SK-N-SH (cell line): ENCODE results near the gene JMJD6. TPM values are rescaled to one million over a fixed set of nuclear protein-coding genes. Genes with fewer than 3 reads are reported as not detected.

Source experiments
- CTCF ChIA-PET: fragments of 300-600, 350-600 bp; formaldehyde crosslinking; extraction: SDS; loops from one replicate; lab custom pipeline; 2021; lab: Yijun Ruan, JAX
- POLR2A ChIA-PET: fragments of 350-600 bp; sonication (Branson Sonifier 250); formaldehyde crosslinking; extraction: SDS; loops from one replicate; lab custom pipeline; 2020; ENCODE audit warnings: antibody characterized with exemption, inconsistent platforms; lab: Yijun Ruan, JAX
- DNase-seq: peaks from one replicate; pipeline ENCODE4 v3.0.0; 2012
- H2AFZ ChIP-seq: fragments of 200-600 bp; sonication (generic); 2 replicates; pipeline ENCODE4 v1.8.1; 2016; ENCODE audit warnings: antibody characterized with exemption, mild to moderate bottlenecking, low read depth
- H3F3A ChIP-seq: fragments of 200-600 bp; sonication (generic); replicated peaks from 2 replicates; pipeline ENCODE3; 2016; ENCODE audit warnings: antibody characterized with exemption, mild to moderate bottlenecking; ENCODE audit not compliant: insufficient read depth
- H3K27ac ChIP-seq, 2 experiments: fragments of 200-500 bp in 1 of 2; fragments of 200-600 bp in 1 of 2; sonication (Bioruptor generic) in 1 of 2; sonication (generic), shearing (Covaris generic) in 1 of 2; 2 replicates each; pipeline versions ENCODE4 v1.5.1 to v1.6.1; 2014 to 2016; ENCODE audit warnings: low read depth in 2 of 2, inconsistent platforms in 1 of 2, low read length in 1 of 2, mild to moderate bottlenecking in 1 of 2, mixed read lengths in 1 of 2
- H3K27me3 ChIP-seq: fragments of 200-600 bp; sonication (generic), shearing (Covaris generic); 2 replicates; pipeline ENCODE4 v1.6.1; 2016; ENCODE audit warnings: mixed run types; ENCODE audit not compliant: insufficient read depth
- H3K36me3 ChIP-seq, 2 experiments: fragments of 200-500 bp in 1 of 2; fragments of 200-600 bp in 1 of 2; sonication (Bioruptor generic) in 1 of 2; sonication (generic) in 1 of 2; replicated peaks in 1 of 2; 2 replicates each; pipeline versions ENCODE3 to v1.5.1; 2014 to 2016; ENCODE audit warnings: low read length in 1 of 2, mild to moderate bottlenecking in 1 of 2; ENCODE audit not compliant: insufficient read depth in 2 of 2, control insufficient read depth in 1 of 2
- H3K4me1 ChIP-seq, 2 experiments: fragments of 200-500 bp in 1 of 2; fragments of 200-600 bp in 1 of 2; sonication (Bioruptor generic) in 1 of 2; sonication (generic), shearing (Covaris generic) in 1 of 2; 2 replicates each; pipeline versions ENCODE4 v1.5.1 to v1.6.1; 2014 to 2016; ENCODE audit warnings: low read depth in 1 of 2, low read length in 1 of 2, mixed run types in 1 of 2; ENCODE audit not compliant: insufficient read depth in 2 of 2, control insufficient read depth in 1 of 2
- H3K4me2 ChIP-seq: fragments of 200-600 bp; sonication (generic), shearing (Covaris generic); 2 replicates; pipeline ENCODE4 v1.6.1; 2017; ENCODE audit warnings: mixed run types
- H3K4me3 ChIP-seq, 2 experiments: fragments of 200-500 bp in 1 of 2; fragments of 200-600 bp in 1 of 2; sonication (Bioruptor generic) in 1 of 2; sonication (generic), shearing (Covaris generic) in 1 of 2; 2 replicates each; pipeline versions ENCODE4 v1.5.1 to v1.8.1; 2014 to 2016; ENCODE audit warnings: low read depth in 2 of 2, inconsistent platforms in 1 of 2, low read length in 1 of 2, mild to moderate bottlenecking in 1 of 2, mixed read lengths in 1 of 2, moderate library complexity in 1 of 2
- H3K79me2 ChIP-seq: fragments of 200-600 bp; sonication (generic); 2 replicates; pipeline ENCODE4 v1.8.1; 2017; ENCODE audit warnings: mild to moderate bottlenecking; ENCODE audit not compliant: insufficient read depth
- H3K9ac ChIP-seq: fragments of 200-600 bp; sonication (generic); 2 replicates; pipeline ENCODE4 v1.6.1; 2017; ENCODE audit warnings: mixed run types
- H3K9me2 ChIP-seq: fragments of 200-600 bp; sonication (generic); 2 replicates; pipeline ENCODE4 v1.6.1; 2017; ENCODE audit warnings: mixed run types
- H3K9me3 ChIP-seq: fragments of 200-600 bp; sonication (generic); 2 replicates; pipeline ENCODE4 v1.6.1; 2017; ENCODE audit warnings: mixed run types, mild to moderate bottlenecking, moderate library complexity
- H4K20me1 ChIP-seq: fragments of 200-600 bp; sonication (generic); 2 replicates; pipeline ENCODE4 v1.6.1; 2017; ENCODE audit warnings: mild to moderate bottlenecking, mixed run types; ENCODE audit not compliant: insufficient read depth
- ELF1 ChIP-seq: IDR thresholded peaks from 2 replicates; pipeline ENCODE4 v1.4.0; 2012
- EZH2phosphoT487 ChIP-seq: fragments of 200-600 bp; sonication (generic); IDR thresholded peaks from 2 replicates; pipeline ENCODE4 v1.6.1; 2017; ENCODE audit warnings: low read depth, mixed run types, mild to moderate bottlenecking, antibody characterized with exemption, moderate library complexity, borderline replicate concordance
- FOSL2 ChIP-seq: IDR thresholded peaks from 2 replicates; pipeline ENCODE4 v1.4.0; 2012; ENCODE audit warnings: low read depth, mild to moderate bottlenecking, moderate library complexity, borderline replicate concordance
- FOXM1 ChIP-seq: IDR thresholded peaks from 2 replicates; pipeline ENCODE4 v1.4.0; 2012; ENCODE audit warnings: low read depth, mild to moderate bottlenecking
- GABPA ChIP-seq: IDR thresholded peaks from 2 replicates; pipeline ENCODE4 v1.4.0; 2012; ENCODE audit warnings: low read depth, mild to moderate bottlenecking
- MXI1 ChIP-seq: IDR thresholded peaks from 2 replicates; pipeline ENCODE4 v1.6.1; 2012; ENCODE audit warnings: mild to moderate bottlenecking, low read depth, low read length, improper control_type of control experiment
- POLR2AphosphoS5 ChIP-seq: IDR thresholded peaks from 2 replicates; pipeline ENCODE4 v1.6.1; 2012; ENCODE audit warnings: low read depth, low read length
- RAD21 ChIP-seq: IDR thresholded peaks from 2 replicates; pipeline ENCODE4 v1.6.1; 2012; ENCODE audit warnings: mild to moderate bottlenecking, low read length
- RCOR1 ChIP-seq: fragments of 150-350 bp; IDR thresholded peaks from 2 replicates; pipeline ENCODE4 v1.6.1; 2017; ENCODE audit warnings: antibody characterized with exemption, low read length
- REST ChIP-seq: IDR thresholded peaks from 2 replicates; pipeline ENCODE4 v1.6.1; 2012; ENCODE audit warnings: mild to moderate bottlenecking, low read depth, low read length, moderate library complexity
- RFX5 ChIP-seq: IDR thresholded peaks from 2 replicates; pipeline ENCODE4 v1.6.1; 2012; ENCODE audit warnings: mild to moderate bottlenecking, improper control_type of control experiment, low read length
- SIN3A ChIP-seq: IDR thresholded peaks from 2 replicates; pipeline ENCODE4 v1.6.1; 2012; ENCODE audit warnings: low read depth, mild to moderate bottlenecking, low read length, moderate library complexity, borderline replicate concordance
- SMC3 ChIP-seq: IDR thresholded peaks from 2 replicates; pipeline ENCODE4 v1.6.1; 2012; ENCODE audit warnings: low read depth, low read length, improper control_type of control experiment
- TAF1 ChIP-seq: IDR thresholded peaks from 2 replicates; pipeline ENCODE4 v1.6.1; 2012; ENCODE audit warnings: low read depth, mild to moderate bottlenecking, low read length, moderate library complexity, borderline replicate concordance
- TCF12 ChIP-seq: IDR thresholded peaks from 2 replicates; pipeline ENCODE4 v1.4.0; 2012
- TEAD4 ChIP-seq: IDR thresholded peaks from 2 replicates; pipeline ENCODE4 v1.4.0; 2012; ENCODE audit warnings: mild to moderate bottlenecking, borderline replicate concordance; ENCODE audit not compliant: insufficient read depth
- WGBS: methylation state at CpG from one replicate; pipeline ENCODE4 v1.1.6; 2017; ENCODE audit warnings: low lambda C conversion rate; 5-methylcytosine and 5-hydroxymethylcytosine counted together
- polyA plus RNA-seq, 3 experiments: library from polyadenylated mRNA; depleted of rRNA; stranded (reverse); fragments of >200 nt; gene quantifications; 2 replicates each; pipeline ENCODE4 v1.2.3, GENCODE V29; 2012
- TF ChIP-seq, protein P1 (sequence below): fragments of 200-600 bp; sonication (generic); IDR thresholded peaks from 2 replicates; pipeline ENCODE4 v1.6.1; 2017; ENCODE audit warnings: antibody characterized with exemption, mild to moderate bottlenecking, moderate library complexity
- TF ChIP-seq, protein P2 (sequence below): fragments of 150-350 bp; IDR thresholded peaks from 2 replicates; pipeline ENCODE4 v1.6.1; 2017; ENCODE audit warnings: antibody characterized with exemption, low read length, low read depth, borderline replicate concordance
- TF ChIP-seq, protein P3 (sequence below): IDR thresholded peaks from 2 replicates; pipeline ENCODE4; 2012

Gene JMJD6
- polyA plus RNA-seq, 1 of the 3 experiments (the other 2 are of a cell fraction): 23.3 TPM

DNA sequence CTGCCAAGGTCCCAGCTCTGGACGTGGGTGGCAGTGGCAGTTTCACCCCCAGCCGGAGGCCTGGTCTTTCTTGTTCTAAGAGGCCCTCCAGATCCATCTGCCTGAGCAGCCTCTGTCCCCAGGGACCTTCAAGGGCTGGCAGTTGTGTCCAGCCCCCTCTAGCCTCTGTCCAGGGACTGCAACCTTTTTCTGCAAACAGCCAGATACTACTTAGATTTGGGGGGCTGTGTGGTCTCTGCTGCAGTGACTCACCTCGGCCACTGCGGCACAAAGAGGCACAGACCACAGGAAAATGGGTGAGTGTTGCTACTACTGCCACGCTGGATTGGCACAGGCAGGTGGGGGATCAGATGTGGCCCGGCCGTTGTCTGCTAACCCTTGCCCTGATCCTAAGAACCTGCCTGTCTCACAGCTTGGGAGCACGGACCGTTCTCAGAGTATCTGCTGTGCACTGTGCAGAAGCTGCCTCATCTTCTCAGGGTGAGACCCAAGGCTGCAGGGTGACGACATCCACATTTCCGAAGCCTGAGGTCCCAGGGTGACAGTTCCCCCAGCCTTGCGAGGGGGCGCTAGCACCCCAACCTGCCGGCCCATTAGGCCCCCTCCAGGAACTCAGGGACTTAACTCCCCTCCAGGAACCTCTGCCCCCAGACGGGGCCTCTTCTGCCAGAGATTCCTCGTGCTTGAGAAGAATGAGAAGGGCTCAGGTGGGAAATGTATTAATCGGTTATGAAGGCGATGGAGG lies 43.2 kb downstream of the JMJD6 start:
- Histone ChIP-seq H3K9me3 (no peaks in the 10 kb centered on the region), H3K9me2 (no peaks in the 10 kb centered on the region), H3K4me3 (no peak overlapping the region), H3K9ac (no peak overlapping the region), H4K20me1 (peaks cover 7% of the 10 kb centered on the region), H3K79me2 (no peaks in the 10 kb centered on the region), H3K27ac (no peak overlapping the region), H3K27me3 (no peaks in the 10 kb centered on the region), H3K4me1 (peaks cover 0 to 34% of the 10 kb centered on the region in 2 experiments; a peak in 1 of 4 replicates), H3K4me2 (no peak overlapping the region), H2AFZ (no peak overlapping the region), H3K36me3 (peaks cover 18 to 40% of the 10 kb centered on the region in 2 experiments), H3F3A (peaks cover 4% of the 10 kb centered on the region)
- TF ChIP-seq TEAD4: no peak
- TF ChIP-seq TAF1: no peak
- TF ChIP-seq RAD21: 0 out of 2 replicates have a peak, but pooled peaks have one; percentile 19
- TF ChIP-seq POLR2AphosphoS5: no peak
- TF ChIP-seq, protein P1, sequence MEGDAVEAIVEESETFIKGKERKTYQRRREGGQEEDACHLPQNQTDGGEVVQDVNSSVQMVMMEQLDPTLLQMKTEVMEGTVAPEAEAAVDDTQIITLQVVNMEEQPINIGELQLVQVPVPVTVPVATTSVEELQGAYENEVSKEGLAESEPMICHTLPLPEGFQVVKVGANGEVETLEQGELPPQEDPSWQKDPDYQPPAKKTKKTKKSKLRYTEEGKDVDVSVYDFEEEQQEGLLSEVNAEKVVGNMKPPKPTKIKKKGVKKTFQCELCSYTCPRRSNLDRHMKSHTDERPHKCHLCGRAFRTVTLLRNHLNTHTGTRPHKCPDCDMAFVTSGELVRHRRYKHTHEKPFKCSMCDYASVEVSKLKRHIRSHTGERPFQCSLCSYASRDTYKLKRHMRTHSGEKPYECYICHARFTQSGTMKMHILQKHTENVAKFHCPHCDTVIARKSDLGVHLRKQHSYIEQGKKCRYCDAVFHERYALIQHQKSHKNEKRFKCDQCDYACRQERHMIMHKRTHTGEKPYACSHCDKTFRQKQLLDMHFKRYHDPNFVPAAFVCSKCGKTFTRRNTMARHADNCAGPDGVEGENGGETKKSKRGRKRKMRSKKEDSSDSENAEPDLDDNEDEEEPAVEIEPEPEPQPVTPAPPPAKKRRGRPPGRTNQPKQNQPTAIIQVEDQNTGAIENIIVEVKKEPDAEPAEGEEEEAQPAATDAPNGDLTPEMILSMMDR: peak; percentile 37
- 86% methylated on average over 15 of the region's 18 CpGs for WGBS
- ChIA-PET CTCF (interaction anchor here (1.0 to 12.2 kb wide), 14 partner anchors 8 to 373 kb away, joined by 3 to 255 read pairs (median 26); partner anchors contain the start of gene MXRA7), POLR2A (interaction anchor here (2.1 kb wide), 1 partner anchor 15 kb away, joined by 8 read pairs; no protein-coding TSS in a partner anchor)
- DNase-seq: peak; percentile 58

GRCh38 chr17:76682296-76682695 lies 44.1 kb downstream of the JMJD6 start:
- CTCF ChIA-PET: interaction anchor here (0.8 to 12.2 kb wide), 31 partner anchors 9 to 385 kb away, joined by 3 to 255 read pairs (median 6); partner anchors contain the start of genes MXRA7 and ST6GALNAC2
- Histone ChIP-seq H3K36me3 (peaks cover 21 to 43% of the 10 kb centered on the region in 2 experiments), H3K4me3 (no peak overlapping the region), H2AFZ (no peak overlapping the region), H3F3A (peaks cover 4% of the 10 kb centered on the region), H4K20me1 (peaks cover 7% of the 10 kb centered on the region), H3K4me1 (peaks cover 0 to 31% of the 10 kb centered on the region in 2 experiments; a peak in 1 of 4 replicates), H3K27me3 (no peaks in the 10 kb centered on the region), H3K9me2 (no peaks in the 10 kb centered on the region), H3K9ac (no peak overlapping the region), H3K9me3 (no peaks in the 10 kb centered on the region), H3K79me2 (no peaks in the 10 kb centered on the region), H3K27ac (no peak overlapping the region), H3K4me2 (no peak overlapping the region)
- DNase-seq: no peak
- POLR2A ChIA-PET: interaction anchor here (0.6 to 2.1 kb wide), 8 partner anchors 11 to 158 kb away, joined by 3 to 8 read pairs (median 4); no protein-coding TSS in a partner anchor
- 92% methylated on average over 12 of the region's 12 CpGs for WGBS
- no peak for TF ChIP-seq SIN3A
- no peak for TF ChIP-seq MXI1
- no peak for TF ChIP-seq TCF12
- no peak for TF ChIP-seq SMC3
- no peak for TF ChIP-seq FOXM1
- TF ChIP-seq TAF1: no peak
- TF ChIP-seq RFX5: no peak
- no peak for TF ChIP-seq RCOR1
- TF ChIP-seq ELF1: no peak
- no peak for TF ChIP-seq REST
- no peak for TF ChIP-seq FOSL2
- TF ChIP-seq EZH2phosphoT487: no peak
- TF ChIP-seq, protein P2, sequence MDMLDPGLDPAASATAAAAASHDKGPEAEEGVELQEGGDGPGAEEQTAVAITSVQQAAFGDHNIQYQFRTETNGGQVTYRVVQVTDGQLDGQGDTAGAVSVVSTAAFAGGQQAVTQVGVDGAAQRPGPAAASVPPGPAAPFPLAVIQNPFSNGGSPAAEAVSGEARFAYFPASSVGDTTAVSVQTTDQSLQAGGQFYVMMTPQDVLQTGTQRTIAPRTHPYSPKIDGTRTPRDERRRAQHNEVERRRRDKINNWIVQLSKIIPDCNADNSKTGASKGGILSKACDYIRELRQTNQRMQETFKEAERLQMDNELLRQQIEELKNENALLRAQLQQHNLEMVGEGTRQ: no peak
- TF ChIP-seq, protein P3, sequence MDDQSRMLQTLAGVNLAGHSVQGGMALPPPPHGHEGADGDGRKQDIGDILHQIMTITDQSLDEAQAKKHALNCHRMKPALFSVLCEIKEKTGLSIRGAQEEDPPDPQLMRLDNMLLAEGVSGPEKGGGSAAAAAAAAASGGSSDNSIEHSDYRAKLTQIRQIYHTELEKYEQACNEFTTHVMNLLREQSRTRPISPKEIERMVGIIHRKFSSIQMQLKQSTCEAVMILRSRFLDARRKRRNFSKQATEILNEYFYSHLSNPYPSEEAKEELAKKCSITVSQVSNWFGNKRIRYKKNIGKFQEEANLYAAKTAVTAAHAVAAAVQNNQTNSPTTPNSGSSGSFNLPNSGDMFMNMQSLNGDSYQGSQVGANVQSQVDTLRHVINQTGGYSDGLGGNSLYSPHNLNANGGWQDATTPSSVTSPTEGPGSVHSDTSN: no peak
- TF ChIP-seq GABPA: no peak
- no peak for TF ChIP-seq TEAD4
